OCI-LY1 (cell line): ENCODE measurements around the gene SLC5A12.

Experiments
- H2AFZ ChIP-seq: fragments of 200-600 bp; sonication (generic), shearing (Covaris generic); 2 replicates; pipeline ENCODE4 v1.6.0; 2014; ENCODE audit warnings: antibody characterized with exemption, mild to moderate bottlenecking, low read length
- H3F3A ChIP-seq: fragments of 200-600 bp; sonication (generic), shearing (Covaris generic); 2 replicates; pipeline ENCODE4 v1.6.0; 2014; ENCODE audit warnings: mild to moderate bottlenecking, antibody characterized with exemption, low read length, moderate library complexity; ENCODE audit not compliant: insufficient read depth
- H3K27ac ChIP-seq: fragments of 200-600 bp; sonication (generic); 2 replicates; pipeline ENCODE4 v1.5.1; 2014; ENCODE audit warnings: low read length, mixed run types, mild to moderate bottlenecking, low read depth; ENCODE audit not compliant: poor library complexity, severe bottlenecking
- H3K27me3 ChIP-seq: fragments of 200-600 bp; sonication (generic); 2 replicates; pipeline ENCODE4 v1.6.0; 2014; ENCODE audit warnings: antibody characterized with exemption, mild to moderate bottlenecking, low read length, moderate library complexity; ENCODE audit not compliant: insufficient read depth
- H3K36me3 ChIP-seq: fragments of 200-600 bp; sonication (generic); 2 replicates; pipeline ENCODE4 v1.6.1; 2014; ENCODE audit warnings: mild to moderate bottlenecking, antibody characterized with exemption, low read length, moderate library complexity, mixed read lengths; ENCODE audit not compliant: insufficient read depth
- H3K4me1 ChIP-seq: fragments of 200-600 bp; sonication (generic); 2 replicates; pipeline ENCODE4 v1.5.1; 2014; ENCODE audit warnings: mild to moderate bottlenecking, low read length, moderate library complexity; ENCODE audit not compliant: insufficient read depth, severe bottlenecking
- H3K4me2 ChIP-seq: fragments of 200-600 bp; sonication (generic), shearing (Covaris generic); 2 replicates; pipeline ENCODE4 v1.6.1; 2014; ENCODE audit warnings: low read length
- H3K4me3 ChIP-seq: fragments of 200-600 bp; sonication (generic); 2 replicates; pipeline ENCODE4 v1.5.1; 2014; ENCODE audit warnings: low read length, low read depth, mild to moderate bottlenecking, mixed read lengths; ENCODE audit not compliant: poor library complexity, severe bottlenecking
- H3K79me2 ChIP-seq: fragments of 200-600 bp; shearing (Covaris generic); 2 replicates; pipeline ENCODE4 v1.6.1; 2016; ENCODE audit warnings: mixed run types, low read length, mixed read lengths; ENCODE audit not compliant: insufficient read depth
- H3K9ac ChIP-seq: fragments of 200-600 bp; sonication (generic), shearing (Covaris generic); 2 replicates; pipeline ENCODE4 v1.6.1; 2014; ENCODE audit warnings: mild to moderate bottlenecking, low read length, mixed read lengths
- H3K9me2 ChIP-seq: fragments of 200-600 bp; sonication (generic), shearing (Covaris generic); 2 replicates; pipeline ENCODE4 v1.6.1; 2014; ENCODE audit warnings: low read depth, mild to moderate bottlenecking, low read length, mixed read lengths
- H3K9me3 ChIP-seq: fragments of 200-600 bp; shearing (Covaris generic); 2 replicates; pipeline ENCODE4 v1.6.1; 2014; ENCODE audit warnings: low read length, mixed read lengths
- H4K20me1 ChIP-seq: fragments of 200-600 bp; sonication (generic), shearing (Covaris generic); 2 replicates; pipeline ENCODE4 v1.6.0; 2016; ENCODE audit warnings: mild to moderate bottlenecking, low read length; ENCODE audit not compliant: insufficient read depth
- EZH2 ChIP-seq: fragments of 200-600 bp; sonication (generic), shearing (Covaris generic); IDR thresholded peaks from 2 replicates; pipeline ENCODE4 v1.8.0; 2017; ENCODE audit warnings: borderline replicate concordance, mixed run types, mild to moderate bottlenecking, antibody characterized with exemption, low read length, moderate library complexity, mixed read lengths
- TF ChIP-seq, protein P1 (sequence below): fragments of 200-600 bp; sonication (generic), shearing (Covaris generic); IDR thresholded peaks from 2 replicates; pipeline ENCODE4 v1.5.1; 2017; ENCODE audit warnings: mild to moderate bottlenecking, antibody characterized with exemption, low read length, moderate library complexity, mixed read lengths

Gene SLC5A12, protein sequence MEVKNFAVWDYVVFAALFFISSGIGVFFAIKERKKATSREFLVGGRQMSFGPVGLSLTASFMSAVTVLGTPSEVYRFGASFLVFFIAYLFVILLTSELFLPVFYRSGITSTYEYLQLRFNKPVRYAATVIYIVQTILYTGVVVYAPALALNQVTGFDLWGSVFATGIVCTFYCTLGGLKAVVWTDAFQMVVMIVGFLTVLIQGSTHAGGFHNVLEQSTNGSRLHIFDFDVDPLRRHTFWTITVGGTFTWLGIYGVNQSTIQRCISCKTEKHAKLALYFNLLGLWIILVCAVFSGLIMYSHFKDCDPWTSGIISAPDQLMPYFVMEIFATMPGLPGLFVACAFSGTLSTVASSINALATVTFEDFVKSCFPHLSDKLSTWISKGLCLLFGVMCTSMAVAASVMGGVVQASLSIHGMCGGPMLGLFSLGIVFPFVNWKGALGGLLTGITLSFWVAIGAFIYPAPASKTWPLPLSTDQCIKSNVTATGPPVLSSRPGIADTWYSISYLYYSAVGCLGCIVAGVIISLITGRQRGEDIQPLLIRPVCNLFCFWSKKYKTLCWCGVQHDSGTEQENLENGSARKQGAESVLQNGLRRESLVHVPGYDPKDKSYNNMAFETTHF

DNA sequence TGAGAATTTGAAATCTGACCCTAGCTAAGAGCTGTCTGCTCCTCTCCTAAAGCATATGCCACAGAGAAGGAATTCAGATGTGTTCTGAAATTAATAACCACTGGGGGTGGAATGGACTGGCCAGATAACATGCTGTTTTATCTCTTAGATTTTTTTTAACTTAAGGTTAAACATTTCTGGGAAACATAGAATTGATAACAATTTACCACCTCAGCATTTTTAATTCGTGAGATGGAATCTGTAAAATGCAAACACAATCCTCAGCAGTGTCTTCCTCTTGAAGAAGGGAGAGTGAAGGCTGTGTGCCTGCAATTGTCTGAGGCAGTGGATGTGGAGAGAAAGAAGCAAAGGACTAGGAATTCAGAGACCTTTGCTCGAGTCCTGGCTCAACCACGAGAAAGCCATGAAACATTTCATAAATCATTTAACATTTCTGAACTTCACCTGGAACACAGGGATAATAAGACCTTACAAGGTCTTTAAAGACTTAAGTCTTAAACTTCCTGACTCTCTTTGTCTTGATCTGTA lies at the start of gene SLC5A12:
Gene SLC5A12, minus strand, starts transcription at position 113 of the 528 bp plus-strand sequence. CDS start 346 bp downstream, outside the sequence.
- Histone ChIP-seq H3K4me1 (no peaks in the 10 kb centered on the region), H3K27ac (no peak within 1 kb of the TSS), H3K27me3 (no peaks in the 10 kb centered on the region), H3K4me2 (no peak within 1 kb of the TSS), H2AFZ (no peak within 1 kb of the TSS), H3K36me3 (no peaks in the 10 kb centered on the region), H3F3A (no peaks in the 10 kb centered on the region), H3K79me2 (no peaks in the 10 kb centered on the region), H3K9me2 (no peaks in the 10 kb centered on the region), H3K4me3 (no peak within 1 kb of the TSS), H3K9me3 (no peaks in the 10 kb centered on the region), H4K20me1 (no peaks in the 10 kb centered on the region), H3K9ac (no peak within 1 kb of the TSS)
- no peak for TF ChIP-seq EZH2
- TF ChIP-seq, protein P1, sequence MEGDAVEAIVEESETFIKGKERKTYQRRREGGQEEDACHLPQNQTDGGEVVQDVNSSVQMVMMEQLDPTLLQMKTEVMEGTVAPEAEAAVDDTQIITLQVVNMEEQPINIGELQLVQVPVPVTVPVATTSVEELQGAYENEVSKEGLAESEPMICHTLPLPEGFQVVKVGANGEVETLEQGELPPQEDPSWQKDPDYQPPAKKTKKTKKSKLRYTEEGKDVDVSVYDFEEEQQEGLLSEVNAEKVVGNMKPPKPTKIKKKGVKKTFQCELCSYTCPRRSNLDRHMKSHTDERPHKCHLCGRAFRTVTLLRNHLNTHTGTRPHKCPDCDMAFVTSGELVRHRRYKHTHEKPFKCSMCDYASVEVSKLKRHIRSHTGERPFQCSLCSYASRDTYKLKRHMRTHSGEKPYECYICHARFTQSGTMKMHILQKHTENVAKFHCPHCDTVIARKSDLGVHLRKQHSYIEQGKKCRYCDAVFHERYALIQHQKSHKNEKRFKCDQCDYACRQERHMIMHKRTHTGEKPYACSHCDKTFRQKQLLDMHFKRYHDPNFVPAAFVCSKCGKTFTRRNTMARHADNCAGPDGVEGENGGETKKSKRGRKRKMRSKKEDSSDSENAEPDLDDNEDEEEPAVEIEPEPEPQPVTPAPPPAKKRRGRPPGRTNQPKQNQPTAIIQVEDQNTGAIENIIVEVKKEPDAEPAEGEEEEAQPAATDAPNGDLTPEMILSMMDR: no peak

DNA sequence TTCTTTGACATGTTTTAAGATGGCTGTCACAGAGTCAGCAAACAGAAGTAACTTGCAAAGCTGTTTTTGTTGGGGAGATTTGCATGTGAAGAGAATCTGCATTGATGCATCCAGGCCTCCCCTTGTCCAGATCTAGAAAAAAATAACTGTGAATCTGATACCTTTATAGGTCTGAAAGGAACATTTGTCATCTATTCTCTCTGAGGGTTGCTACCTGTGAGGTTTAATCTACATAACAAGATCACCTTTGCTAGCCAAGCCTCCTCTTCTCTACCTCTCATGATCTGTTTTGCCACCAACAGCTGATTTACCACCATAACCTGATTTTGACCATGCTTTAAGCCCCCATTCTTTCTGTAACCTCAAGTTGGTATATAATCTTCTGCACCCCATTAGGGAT lies 47.2 kb upstream of the SLC5A12 start:
- Histone ChIP-seq H3K9ac (no peak overlapping the region), H3K36me3 (no peaks in the 10 kb centered on the region), H4K20me1 (no peaks in the 10 kb centered on the region), H3K27ac (peak overlapping the region; percentile 50), H3F3A (no peaks in the 10 kb centered on the region; the same call in 1 of the 2 replicates), H3K9me2 (no peaks in the 10 kb centered on the region), H3K9me3 (no peaks in the 10 kb centered on the region), H3K79me2 (no peaks in the 10 kb centered on the region), H3K4me2 (no peak overlapping the region), H3K4me3 (no peak overlapping the region), H3K27me3 (no peaks in the 10 kb centered on the region), H2AFZ (no peak overlapping the region), H3K4me1 (peaks cover 34% of the 10 kb centered on the region)
- TF ChIP-seq, protein P1: no peak
- TF ChIP-seq EZH2: no peak

DNA sequence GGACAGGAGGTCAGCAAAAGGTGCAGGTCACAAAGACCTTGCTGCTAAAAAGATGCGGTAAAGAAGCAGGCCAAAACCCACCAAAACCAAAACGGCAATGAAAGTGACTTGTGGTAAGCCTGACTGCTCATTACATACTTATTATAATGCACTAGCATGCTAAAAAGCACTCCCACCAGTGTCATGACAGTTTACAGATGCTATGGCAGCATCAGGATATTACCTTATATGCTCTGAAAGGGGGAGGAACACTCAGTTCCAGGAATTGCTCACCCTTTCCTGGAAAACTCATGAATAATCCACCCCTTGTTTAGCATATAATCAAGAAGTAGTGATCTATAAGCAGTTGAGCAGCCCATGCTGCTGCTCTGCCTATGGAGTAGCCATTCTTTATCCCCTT lies 45.2 kb upstream of the SLC5A12 start:
- no peaks in the 10 kb centered on the region; the same call in 1 of the 2 replicates for H3F3A ChIP-seq
- H2AFZ ChIP-seq: peak overlapping the region; percentile 23; the same call in 1 of the 2 replicates
- H4K20me1 ChIP-seq: no peaks in the 10 kb centered on the region
- H3K9me3 ChIP-seq: no peaks in the 10 kb centered on the region
- no peak overlapping the region for H3K9ac ChIP-seq
- H3K4me3 ChIP-seq: no peak overlapping the region
- peaks cover 53% of the 10 kb centered on the region for H3K4me1 ChIP-seq
- no peaks in the 10 kb centered on the region for H3K9me2 ChIP-seq
- H3K4me2 ChIP-seq: no peak overlapping the region
- H3K79me2 ChIP-seq: no peaks in the 10 kb centered on the region
- peak overlapping the region; percentile 18 for H3K27ac ChIP-seq
- no peak for TF ChIP-seq EZH2
- TF ChIP-seq, protein P1: no peak
- no peaks in the 10 kb centered on the region for H3K36me3 ChIP-seq
- H3K27me3 ChIP-seq: no peaks in the 10 kb centered on the region
